Uterus (tissue), 4 donors: ENCODE results near the gene KHK. TPM values are rescaled to one million over a fixed set of nuclear protein-coding genes. Genes with fewer than 3 reads are reported as not detected.

Source experiments
- DNase-seq, 2 donors: peaks; one replicate each; pipeline ENCODE4 v3.0.0-alpha.2; 2019 to 2020
- H3K27ac ChIP-seq, 2 donors: fragments of 200-600 bp; sonication (generic); 1 replicate in 1 of 2; 2 replicates in 1 of 2; pipeline ENCODE4 v1.5.1; 2016 to 2018
- H3K27me3 ChIP-seq, 2 donors: fragments of 200-600 bp; sonication (generic); one replicate each; pipeline ENCODE4 v1.5.1; 2018 to 2019; ENCODE audit warnings: control low read depth in 1 of 2
- H3K36me3 ChIP-seq, 2 donors: fragments of 200-600 bp; sonication (generic); one replicate each; pipeline ENCODE4 v1.5.1; 2019; ENCODE audit warnings: control low read depth in 1 of 2
- H3K4me1 ChIP-seq, 2 donors: fragments of 200-600 bp; sonication (generic); one replicate each; pipeline ENCODE4 v1.5.1; 2018 to 2019; ENCODE audit warnings: control low read depth in 1 of 2
- H3K4me3 ChIP-seq, 2 donors: fragments of 200-600 bp; sonication (generic); 1 replicate in 1 of 2; 2 replicates in 1 of 2; pipeline ENCODE4 v1.5.1; 2018 to 2019; ENCODE audit warnings: mild to moderate bottlenecking in 1 of 2
- H3K9me3 ChIP-seq, 2 donors: fragments of 200-600 bp; sonication (generic); one replicate each; pipeline ENCODE4 v1.5.1; 2019; ENCODE audit warnings: control low read depth in 1 of 2
- POLR2A ChIP-seq, 2 donors: fragments of 450-650 bp; IDR thresholded peaks; one replicate each; pipeline ENCODE4 v1.6.1; 2016; ENCODE audit warnings: antibody characterized with exemption in 2 of 2, mild to moderate bottlenecking in 1 of 2, moderate library complexity in 1 of 2
- intact Hi-C: fragments of 100-400 bp; cut with DNase I; formaldehyde crosslinking; loops from one replicate; pipeline ENCODE4 v1.15.1; 2023; ENCODE audit warnings: low total_unique reads
- total RNA-seq, 4 donors: library from RNA; depleted of rRNA in 3 of 4; stranded (reverse); fragments of >200 nt in 3 of 4; gene quantifications; one replicate each; pipeline versions ENCODE4 v1.1.0 to v1.2.4, GENCODE V29; 2014 to 2023
- TF ChIP-seq, protein P1 (sequence below), 4 experiments: fragments of 200-600 bp in 2 of 4; fragments of 450-650 bp in 2 of 4; sonication (generic) in 2 of 4; IDR thresholded peaks; one replicate each; pipeline ENCODE4 v1.5.1; 2016 to 2019; ENCODE audit warnings: antibody characterized with exemption in 4 of 4, mild to moderate bottlenecking in 2 of 4, moderate library complexity in 1 of 4
- donor health status: DM: yes; HTN: yes; CAD: no.

The KHK gene
- total RNA-seq, 4 donors from 2014 or later: 1.0 to 21.6 (median 5.4) TPM

DNA sequence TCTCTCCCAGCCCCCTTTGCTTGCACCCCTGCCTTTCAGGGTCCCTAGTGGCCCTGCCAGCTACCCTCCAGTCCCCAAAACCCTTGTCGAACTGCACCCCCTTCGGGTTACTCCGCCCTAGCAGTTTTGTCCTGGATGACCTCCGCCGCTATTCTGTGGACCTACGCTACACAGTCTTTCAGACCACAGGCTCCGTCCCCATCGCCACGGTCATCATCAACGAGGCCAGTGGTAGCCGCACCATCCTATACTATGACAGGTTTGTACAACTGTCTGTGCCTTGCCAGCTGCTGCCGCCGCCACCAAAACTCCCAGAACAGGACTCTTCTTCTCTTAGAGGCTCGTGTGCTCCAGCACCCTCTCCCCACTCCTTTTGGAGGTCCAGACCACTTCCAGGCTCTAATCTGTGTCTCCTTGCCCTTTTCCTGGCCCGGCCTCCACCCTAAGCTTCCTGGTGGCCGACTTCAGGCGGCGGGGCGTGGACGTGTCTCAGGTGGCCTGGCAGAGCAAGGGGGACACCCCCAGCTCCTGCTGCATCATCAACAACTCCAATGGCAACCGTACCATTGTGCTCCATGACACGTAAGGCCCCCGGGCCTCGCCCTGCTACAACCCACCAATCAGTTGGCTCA lies 7.9 kb downstream of the KHK start:
- Histone ChIP-seq H3K4me1 (no peaks in the 10 kb centered on the region), H3K4me3 (no peak overlapping the region), H3K36me3 (no peaks in the 10 kb centered on the region), H3K9me3 (no peaks in the 10 kb centered on the region), H3K27ac (no peak overlapping the region), H3K27me3 (no peaks in the 10 kb centered on the region)
- DNase-seq: no peak
- intact Hi-C loops: no loop called here
- TF ChIP-seq, protein P1, sequence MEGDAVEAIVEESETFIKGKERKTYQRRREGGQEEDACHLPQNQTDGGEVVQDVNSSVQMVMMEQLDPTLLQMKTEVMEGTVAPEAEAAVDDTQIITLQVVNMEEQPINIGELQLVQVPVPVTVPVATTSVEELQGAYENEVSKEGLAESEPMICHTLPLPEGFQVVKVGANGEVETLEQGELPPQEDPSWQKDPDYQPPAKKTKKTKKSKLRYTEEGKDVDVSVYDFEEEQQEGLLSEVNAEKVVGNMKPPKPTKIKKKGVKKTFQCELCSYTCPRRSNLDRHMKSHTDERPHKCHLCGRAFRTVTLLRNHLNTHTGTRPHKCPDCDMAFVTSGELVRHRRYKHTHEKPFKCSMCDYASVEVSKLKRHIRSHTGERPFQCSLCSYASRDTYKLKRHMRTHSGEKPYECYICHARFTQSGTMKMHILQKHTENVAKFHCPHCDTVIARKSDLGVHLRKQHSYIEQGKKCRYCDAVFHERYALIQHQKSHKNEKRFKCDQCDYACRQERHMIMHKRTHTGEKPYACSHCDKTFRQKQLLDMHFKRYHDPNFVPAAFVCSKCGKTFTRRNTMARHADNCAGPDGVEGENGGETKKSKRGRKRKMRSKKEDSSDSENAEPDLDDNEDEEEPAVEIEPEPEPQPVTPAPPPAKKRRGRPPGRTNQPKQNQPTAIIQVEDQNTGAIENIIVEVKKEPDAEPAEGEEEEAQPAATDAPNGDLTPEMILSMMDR (IDR thresholded peaks at IDR 0.05): no peak
- no peak for TF ChIP-seq POLR2A (IDR thresholded peaks at IDR 0.05)

DNA sequence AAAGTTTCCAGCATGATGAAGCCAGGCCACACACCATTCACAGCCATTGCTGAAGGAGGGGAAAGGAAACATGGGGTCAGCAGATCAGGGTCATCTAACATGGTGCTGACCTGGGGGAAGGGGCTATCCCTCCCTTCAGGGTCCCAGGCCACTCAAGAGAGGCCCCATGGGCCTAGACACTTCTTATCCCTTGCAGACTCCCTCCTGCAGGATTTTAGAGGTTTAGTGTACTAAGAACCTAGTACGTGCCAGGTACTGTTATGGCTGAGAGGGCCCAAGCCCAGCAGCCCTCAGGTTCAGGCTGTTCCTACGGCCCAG lies 8.8 kb downstream of the KHK start:
- Histone ChIP-seq H3K27me3 (no peaks in the 10 kb centered on the region), H3K4me3 (no peak overlapping the region), H3K27ac (no peak overlapping the region), H3K9me3 (no peaks in the 10 kb centered on the region), H3K4me1 (no peaks in the 10 kb centered on the region), H3K36me3 (no peaks in the 10 kb centered on the region)
- DNase-seq: no peak
- intact Hi-C loops: loop anchor here (5.0 kb wide), 1 partner anchor 112 kb away; no protein-coding TSS in a partner anchor
- no peak for TF ChIP-seq POLR2A (IDR thresholded peaks at IDR 0.05)
- TF ChIP-seq, protein P1 (IDR thresholded peaks at IDR 0.05): no peak

DNA sequence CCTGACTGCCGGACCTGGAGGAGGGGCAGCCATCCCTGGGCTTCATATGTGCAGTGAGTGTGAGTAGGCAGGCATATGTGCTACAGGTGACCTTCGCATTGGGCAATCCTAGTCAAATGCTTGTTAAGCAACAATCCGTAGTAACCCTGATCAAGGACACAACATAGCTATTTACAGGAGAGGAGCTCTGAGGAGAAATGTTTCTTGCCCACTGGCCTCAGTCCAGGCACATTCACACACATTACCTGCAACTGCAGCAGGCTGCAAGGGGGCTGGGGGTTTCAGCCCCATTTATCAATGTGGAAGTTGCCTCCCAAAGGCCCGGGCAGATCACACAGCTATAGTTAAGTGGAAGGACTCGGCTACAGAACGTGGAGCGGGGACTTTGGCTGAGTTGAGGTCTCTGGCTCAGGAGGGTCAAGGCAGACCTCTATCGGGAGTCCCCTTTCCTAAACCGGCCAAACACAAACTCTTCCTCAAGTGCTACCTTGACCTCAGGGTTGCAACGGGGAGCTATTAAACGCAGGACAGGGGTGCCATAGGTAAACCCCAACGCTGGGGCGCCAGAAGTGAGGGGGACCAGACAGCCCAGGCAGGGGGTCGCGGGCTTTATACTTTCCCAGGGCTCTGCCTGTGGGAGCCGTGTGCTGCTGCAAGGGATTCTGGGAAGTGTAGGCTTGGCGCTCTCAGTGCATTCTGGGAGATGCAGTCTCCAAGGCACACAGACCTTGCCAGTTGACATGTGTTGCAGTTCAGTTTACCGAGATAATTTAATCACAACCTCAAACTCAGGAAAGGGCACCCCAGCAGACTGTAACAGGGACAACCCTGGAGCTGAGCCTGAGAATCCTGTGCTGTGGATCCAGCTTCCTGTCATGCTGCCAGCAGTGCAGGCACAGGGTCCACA lies 9.4 kb downstream of the KHK start:
- Histone ChIP-seq H3K27ac (no peak overlapping the region), H3K9me3 (no peaks in the 10 kb centered on the region), H3K4me3 (peak overlapping the region; percentile 13 to 17), H3K27me3 (no peaks in the 10 kb centered on the region), H3K4me1 (no peaks in the 10 kb centered on the region), H3K36me3 (no peaks in the 10 kb centered on the region)
- TF ChIP-seq POLR2A (IDR thresholded peaks at IDR 0.05): no peak
- TF ChIP-seq, protein P1 (IDR thresholded peaks at IDR 0.05): no peak
- intact Hi-C loops: loop anchor here (5.0 kb wide), 1 partner anchor 111 kb away; no protein-coding TSS in a partner anchor
- DNase-seq: peak; percentile 52 to 70

DNA sequence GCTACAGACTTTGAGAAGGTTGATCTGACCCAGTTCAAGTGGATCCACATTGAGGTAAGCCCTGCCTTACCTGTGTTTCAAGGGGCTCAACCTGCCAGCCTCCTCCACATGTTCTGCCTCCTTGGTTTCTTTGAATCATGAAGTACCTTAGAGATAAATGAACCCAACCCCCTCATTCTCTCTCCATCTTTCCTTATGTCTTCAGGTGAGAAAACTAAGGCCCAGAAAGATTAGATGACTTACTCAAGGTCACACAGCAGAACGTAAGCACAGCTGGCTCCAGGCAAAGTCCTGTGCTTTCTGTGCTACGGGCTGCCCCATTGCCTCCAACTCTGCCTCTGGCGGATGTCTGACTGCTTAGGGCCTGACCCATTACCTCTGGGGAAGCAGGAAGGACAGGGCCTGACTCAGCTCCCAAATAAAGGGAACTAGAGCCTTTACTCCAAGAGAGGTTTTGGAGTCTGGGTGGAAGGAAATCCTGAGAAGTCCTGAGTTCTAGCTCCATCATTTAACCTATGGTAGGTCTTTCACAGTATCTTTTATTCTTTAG lies 10.3 kb downstream of the KHK start:
- no peaks in the 10 kb centered on the region for H3K36me3 ChIP-seq
- TF ChIP-seq, protein P1 (IDR thresholded peaks at IDR 0.05): no peak
- no peak for TF ChIP-seq POLR2A (IDR thresholded peaks at IDR 0.05)
- no peak overlapping the region for H3K4me3 ChIP-seq
- DNase-seq: no peak
- no peaks in the 10 kb centered on the region for H3K9me3 ChIP-seq
- intact Hi-C loops: loop anchor here (5.0 kb wide), 1 partner anchor 110 kb away; no protein-coding TSS in a partner anchor
- no peaks in the 10 kb centered on the region for H3K27me3 ChIP-seq
- no peaks in the 10 kb centered on the region for H3K4me1 ChIP-seq
- no peak overlapping the region for H3K27ac ChIP-seq

DNA sequence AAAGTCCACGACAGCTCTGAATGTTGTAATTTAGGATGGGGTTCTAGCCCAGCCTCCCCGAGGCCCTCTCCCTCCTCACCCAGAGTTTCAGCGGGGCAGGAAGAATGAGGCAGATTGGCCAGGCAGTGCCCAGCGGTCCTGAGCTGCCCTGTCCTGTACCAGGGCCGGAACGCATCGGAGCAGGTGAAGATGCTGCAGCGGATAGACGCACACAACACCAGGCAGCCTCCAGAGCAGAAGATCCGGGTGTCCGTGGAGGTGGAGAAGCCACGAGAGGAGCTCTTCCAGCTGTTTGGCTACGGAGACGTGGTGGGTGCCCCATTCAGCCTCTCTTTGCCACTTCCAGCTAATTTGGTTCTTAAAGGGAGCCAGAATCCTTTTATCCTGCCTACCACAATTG lies 10.8 kb downstream of the KHK start:
- intact Hi-C loops: loop anchor here (5.0 kb wide), 1 partner anchor 110 kb away; no protein-coding TSS in a partner anchor
- no peaks in the 10 kb centered on the region for H3K27me3 ChIP-seq
- DNase-seq: no peak

More for the DNA sequence above, 10.8 kb downstream of the KHK start:
- no peak overlapping the region for H3K4me3 ChIP-seq
- TF ChIP-seq, protein P1 (IDR thresholded peaks at IDR 0.05): no peak
- TF ChIP-seq POLR2A (IDR thresholded peaks at IDR 0.05): no peak
- H3K27ac ChIP-seq: no peak overlapping the region
- no peaks in the 10 kb centered on the region for H3K9me3 ChIP-seq
- no peaks in the 10 kb centered on the region for H3K4me1 ChIP-seq
- H3K36me3 ChIP-seq: no peaks in the 10 kb centered on the region
